HAP-1 (cell line): ENCODE data around the gene DGLUCY.

Source experiments
- DNase-seq, 2 experiments: peaks; one replicate each; pipeline ENCODE4 v3.0.0-alpha.2; 2016 to 2020; ENCODE audit warnings: low spot score in 2 of 2
- H3K27me3 ChIP-seq: fragments of 250-450 bp; sonication (Bioruptor Pico); 2 replicates; pipeline ENCODE4 v1.5.1; 2020; ENCODE audit warnings: low read depth, mild to moderate bottlenecking, moderate library complexity
- H3K36me3 ChIP-seq: fragments of 250-450 bp; sonication (Bioruptor Pico); replicated peaks from 2 replicates; pipeline ENCODE4 v1.5.1; 2020; ENCODE audit warnings: mild to moderate bottlenecking
- H3K4me1 ChIP-seq: fragments of 250-450 bp; sonication (Bioruptor Pico); 2 replicates; pipeline ENCODE4 v1.5.1; 2020; ENCODE audit warnings: mild to moderate bottlenecking
- H3K4me3 ChIP-seq: fragments of 250-450 bp; sonication (Bioruptor Pico); 2 replicates; pipeline ENCODE4 v1.5.1; 2020; ENCODE audit warnings: mild to moderate bottlenecking, moderate library complexity
- H3K9me3 ChIP-seq: fragments of 250-450 bp; sonication (Bioruptor Pico); 2 replicates; pipeline ENCODE4 v1.5.1; 2020; ENCODE audit warnings: mild to moderate bottlenecking, moderate library complexity
- in situ Hi-C: fragments of 300-500 bp; cut with MboI; formaldehyde crosslinking; loops from 3 replicates; pipeline ENCODE4 v1.14.3; 2020; ENCODE audit warnings: low sequenced_read_pairs, inconsistent platforms, mixed read lengths

DGLUCY gene

DNA sequence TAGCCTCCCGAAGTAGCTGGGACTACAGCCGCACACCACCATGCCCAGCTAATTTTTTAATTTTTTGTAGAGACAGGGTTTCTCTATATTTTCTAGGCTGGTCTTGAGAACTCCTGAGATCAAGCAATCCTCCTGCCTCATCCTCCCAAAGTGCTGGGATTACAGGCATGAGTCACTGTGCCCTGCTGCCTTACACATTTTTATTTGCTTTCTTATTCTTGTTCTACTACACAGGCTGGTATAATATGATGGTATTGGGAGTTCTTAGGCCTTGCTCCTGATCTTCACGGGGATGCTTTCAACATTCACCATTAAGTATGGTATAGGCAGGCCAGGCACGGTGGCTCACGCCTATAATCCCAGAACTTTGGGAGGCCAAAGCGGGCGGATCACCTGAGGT lies 21.2 kb downstream of the DGLUCY start:
- Histone ChIP-seq H3K4me3 (no peak overlapping the region), H3K9me3 (no peaks in the 10 kb centered on the region), H3K4me1 (no peaks in the 10 kb centered on the region), H3K27me3 (no peaks in the 10 kb centered on the region), H3K36me3 (no peaks in the 10 kb centered on the region)
- in situ Hi-C loops: no loop called here
- no peak for DNase-seq

DNA sequence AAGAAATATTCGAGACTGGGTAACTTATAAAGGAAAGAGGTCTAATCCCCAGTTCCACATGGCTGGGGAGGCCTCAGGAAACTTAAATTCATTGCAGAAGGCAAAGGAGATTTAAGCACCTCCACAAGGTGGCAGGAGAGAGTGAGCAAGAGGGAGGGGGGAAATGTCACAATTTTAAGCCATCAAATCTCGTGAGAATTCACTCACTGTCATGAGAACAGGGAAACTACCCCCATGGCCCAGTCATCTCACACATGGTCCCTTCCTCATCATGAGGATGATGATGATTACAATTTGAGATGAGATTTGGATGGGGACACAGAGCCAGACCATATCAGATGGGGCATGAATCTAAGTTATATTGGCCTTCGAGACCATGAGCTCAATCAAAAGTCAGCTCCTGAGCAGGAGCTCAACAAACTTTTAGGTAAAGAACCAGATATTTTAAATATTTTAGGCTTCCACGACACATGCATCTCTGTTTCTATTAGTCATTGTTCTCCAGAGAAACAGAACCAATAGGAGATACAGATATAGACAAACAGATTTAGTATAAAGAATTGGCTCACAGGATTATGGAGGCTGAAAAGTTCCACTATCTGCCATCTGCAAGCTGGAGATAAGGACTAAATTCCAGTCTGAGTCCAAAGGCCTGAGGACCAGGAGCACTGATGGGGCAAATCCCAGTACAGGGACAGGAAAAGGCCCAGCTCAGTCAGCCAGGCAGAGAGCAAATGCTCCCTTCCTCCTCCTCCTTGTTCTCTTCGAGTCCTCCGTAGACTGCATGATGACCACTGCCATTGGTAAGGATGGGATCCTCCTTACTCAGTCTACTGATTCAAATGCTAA lies 24.9 kb downstream of the DGLUCY start:
- DNase-seq: peak; percentile 39 to 63
- no peaks in the 10 kb centered on the region for H3K36me3 ChIP-seq
- H3K4me3 ChIP-seq: no peak overlapping the region
- no peaks in the 10 kb centered on the region for H3K9me3 ChIP-seq
- no peaks in the 10 kb centered on the region for H3K27me3 ChIP-seq
- in situ Hi-C loops: no loop called here
- H3K4me1 ChIP-seq: no peaks in the 10 kb centered on the region

DNA sequence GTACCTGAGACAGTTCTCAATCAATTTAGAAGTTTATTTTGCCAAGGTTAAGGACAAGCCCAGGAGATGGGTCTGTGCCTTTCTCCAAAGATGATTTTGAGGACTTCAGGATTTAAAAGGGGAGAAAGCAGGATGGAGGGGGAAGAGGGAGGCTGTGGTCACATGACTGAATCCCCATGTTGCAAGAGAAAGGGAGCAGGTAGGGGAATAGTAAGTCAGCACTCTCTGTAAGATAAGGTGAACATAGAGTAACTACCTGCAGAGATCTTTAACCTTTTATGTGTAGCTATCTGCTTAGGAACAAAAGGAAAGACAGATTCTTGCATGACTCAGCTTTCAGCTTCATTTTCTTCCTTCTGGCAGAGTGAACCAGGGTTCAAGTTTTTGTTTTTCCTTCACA lies 25.9 kb downstream of the DGLUCY start:
- in situ Hi-C loops: no loop called here
- H3K27me3 ChIP-seq: no peaks in the 10 kb centered on the region
- H3K4me1 ChIP-seq: peaks cover 4% of the 10 kb centered on the region
- no peaks in the 10 kb centered on the region for H3K9me3 ChIP-seq
- H3K36me3 ChIP-seq: no peaks in the 10 kb centered on the region
- no peak overlapping the region for H3K4me3 ChIP-seq
- no peak for DNase-seq

DNA sequence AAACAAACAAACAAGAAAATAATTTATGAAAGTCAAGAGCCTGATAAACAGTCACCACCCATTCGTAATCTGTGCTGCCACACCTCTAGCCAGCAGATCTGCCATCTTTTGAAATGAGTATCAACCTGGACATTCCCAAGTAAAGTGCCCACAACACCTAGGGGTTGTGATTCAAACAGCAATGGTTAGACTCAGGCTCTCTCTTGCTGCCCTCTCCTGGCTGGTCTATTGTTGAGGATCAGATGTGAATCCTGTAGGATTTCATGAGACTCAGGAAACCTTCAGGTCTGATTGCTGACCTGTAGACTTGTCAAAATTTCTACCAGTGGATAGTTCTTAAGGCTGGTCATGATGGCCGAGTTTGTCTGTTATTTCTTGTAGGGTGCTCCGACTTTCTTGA lies 26.8 kb downstream of the DGLUCY start:
- H3K4me3 ChIP-seq: no peak overlapping the region
- DNase-seq: peak; percentile 33 to 54
- no peaks in the 10 kb centered on the region for H3K9me3 ChIP-seq
- in situ Hi-C loops: no loop called here
- no peaks in the 10 kb centered on the region; the same call in 1 of the 2 replicates for H3K36me3 ChIP-seq
- H3K27me3 ChIP-seq: no peaks in the 10 kb centered on the region
- peaks cover 4% of the 10 kb centered on the region for H3K4me1 ChIP-seq

DNA sequence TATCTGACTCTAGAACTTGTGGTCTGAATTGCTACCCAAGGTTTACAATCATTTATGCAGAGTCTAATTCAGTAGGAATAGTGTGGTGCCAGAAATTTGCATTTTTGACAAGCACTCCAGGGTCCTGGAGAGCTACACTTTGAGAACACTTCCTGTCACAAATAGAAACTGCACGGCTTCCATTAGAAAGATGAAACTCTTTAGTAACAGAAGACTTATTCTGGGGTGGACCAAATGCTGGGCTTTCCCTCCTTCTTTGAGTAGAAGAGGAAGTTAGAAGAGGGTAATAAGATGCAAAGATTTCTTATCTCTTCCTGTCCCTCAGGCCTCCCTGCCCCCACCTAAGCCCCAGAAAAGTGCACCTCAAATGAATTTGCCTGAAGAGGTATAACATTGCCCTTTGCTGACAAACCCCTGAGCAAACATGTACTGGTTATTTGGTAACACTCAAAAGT lies 28.4 kb downstream of the DGLUCY start:
- Histone ChIP-seq H3K4me3 (no peak overlapping the region), H3K27me3 (no peaks in the 10 kb centered on the region), H3K9me3 (no peaks in the 10 kb centered on the region), H3K4me1 (peaks cover 4% of the 10 kb centered on the region), H3K36me3 (no peaks in the 10 kb centered on the region; the same call in 1 of the 2 replicates)
- no peak for DNase-seq
- in situ Hi-C loops: no loop called here

DNA sequence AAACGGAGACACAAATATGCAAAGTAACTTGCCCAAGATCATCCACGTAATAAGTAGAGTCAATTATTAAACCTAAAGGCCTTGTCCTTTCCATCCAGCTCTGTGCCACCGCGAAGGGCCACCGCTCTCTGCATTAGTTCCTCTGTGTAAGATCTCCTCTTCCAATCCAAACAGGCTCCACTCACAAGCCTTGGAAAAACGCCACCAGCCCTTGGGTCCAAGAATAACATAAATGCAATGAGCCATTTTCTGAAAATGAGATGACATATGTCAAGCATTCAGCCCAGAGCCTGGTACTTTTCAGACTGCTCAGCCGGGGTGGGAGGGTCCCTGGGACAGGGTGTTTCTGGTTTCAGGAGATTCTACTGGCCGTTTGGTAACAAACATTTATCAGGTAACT lies 30.0 kb downstream of the DGLUCY start:
- no peak for DNase-seq
- H3K36me3 ChIP-seq: peaks cover 11% of the 10 kb centered on the region; the same call in 1 of the 2 replicates
- H3K9me3 ChIP-seq: no peaks in the 10 kb centered on the region
- no peaks in the 10 kb centered on the region for H3K27me3 ChIP-seq
- no peak overlapping the region for H3K4me3 ChIP-seq
- in situ Hi-C loops: no loop called here
- peaks cover 4% of the 10 kb centered on the region for H3K4me1 ChIP-seq

DNA sequence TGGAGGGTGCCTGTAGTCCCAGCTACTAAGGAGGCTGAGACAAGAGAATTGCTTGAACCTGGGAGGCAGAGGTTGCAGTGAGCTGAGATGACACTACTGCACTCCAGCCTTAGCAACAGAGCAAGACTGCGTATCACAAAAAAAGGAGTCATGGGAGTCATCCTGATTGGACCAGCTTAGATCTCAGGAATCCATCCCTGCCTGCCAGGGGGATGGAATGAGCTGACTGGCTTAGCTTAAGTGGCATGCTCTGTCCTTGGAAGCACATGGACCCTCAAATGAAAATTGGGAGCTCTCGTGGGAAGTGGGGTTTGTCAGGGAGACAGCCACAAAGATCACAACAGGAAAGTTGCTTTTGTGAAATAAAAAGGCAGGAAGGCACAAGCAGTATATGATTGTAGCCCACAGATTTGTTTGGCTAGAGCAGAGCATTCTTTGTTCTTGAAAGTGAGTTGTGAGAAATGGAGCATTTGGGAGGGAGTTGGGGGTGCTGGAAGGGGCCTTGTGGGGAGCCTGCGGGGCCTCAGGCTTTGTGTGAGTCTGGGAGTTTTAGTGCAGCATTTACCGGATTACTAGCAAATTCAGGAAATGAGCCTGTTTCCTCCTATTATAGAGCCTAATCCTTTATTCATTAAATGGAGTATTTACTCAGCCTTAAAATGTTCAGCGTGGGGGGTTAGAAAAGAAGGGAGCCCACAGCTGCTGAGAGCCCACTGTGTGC lies 30.7 kb downstream of the DGLUCY start:
- Histone ChIP-seq H3K27me3 (no peaks in the 10 kb centered on the region), H3K36me3 (peaks cover 11% of the 10 kb centered on the region; the same call in 1 of the 2 replicates), H3K4me3 (no peak overlapping the region), H3K9me3 (no peaks in the 10 kb centered on the region), H3K4me1 (peaks cover 4% of the 10 kb centered on the region)
- in situ Hi-C loops: no loop called here
- no peak for DNase-seq

DNA sequence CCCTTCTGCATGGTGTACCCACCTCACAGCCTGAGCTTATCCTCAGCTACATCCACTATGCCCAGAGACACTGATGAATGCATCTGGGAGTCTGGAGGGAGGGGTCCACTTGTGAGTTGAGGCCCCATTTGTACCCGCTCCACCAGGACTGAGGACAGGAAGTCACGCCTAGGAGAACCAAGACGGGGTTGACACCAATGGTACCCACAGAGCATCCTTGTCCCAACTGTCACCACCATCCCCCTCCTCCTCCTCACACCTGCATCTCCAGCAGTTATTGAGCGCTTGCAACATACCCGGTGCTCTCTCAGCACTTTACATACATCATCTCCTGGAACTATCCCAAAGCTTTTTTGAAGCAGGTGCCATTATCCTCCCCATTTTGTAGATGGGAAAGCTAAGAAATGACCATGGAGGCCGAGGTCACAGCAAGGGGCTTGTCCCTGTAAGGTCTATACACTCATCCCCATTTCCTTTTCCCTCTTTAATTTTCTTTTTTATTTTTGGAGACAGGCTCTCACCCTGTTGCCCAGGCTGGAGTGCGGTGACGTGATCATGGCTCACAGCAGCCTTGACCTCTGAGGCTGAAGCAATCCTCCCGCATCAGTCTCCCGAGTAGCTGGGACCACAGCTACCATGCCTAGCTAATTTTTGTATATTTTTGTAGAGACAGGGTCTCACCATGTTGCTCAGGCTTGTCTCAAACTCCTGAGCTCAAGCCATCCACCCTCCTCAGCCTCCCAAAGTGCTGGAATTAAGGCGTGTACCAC lies 31.7 kb downstream of the DGLUCY start:
- H3K27me3 ChIP-seq: no peaks in the 10 kb centered on the region
- DNase-seq: no peak
- in situ Hi-C loops: no loop called here
- H3K4me3 ChIP-seq: no peak overlapping the region
- H3K9me3 ChIP-seq: no peaks in the 10 kb centered on the region
- H3K4me1 ChIP-seq: peaks cover 4% of the 10 kb centered on the region
- H3K36me3 ChIP-seq: peaks cover 11% of the 10 kb centered on the region; the same call in 1 of the 2 replicates

DNA sequence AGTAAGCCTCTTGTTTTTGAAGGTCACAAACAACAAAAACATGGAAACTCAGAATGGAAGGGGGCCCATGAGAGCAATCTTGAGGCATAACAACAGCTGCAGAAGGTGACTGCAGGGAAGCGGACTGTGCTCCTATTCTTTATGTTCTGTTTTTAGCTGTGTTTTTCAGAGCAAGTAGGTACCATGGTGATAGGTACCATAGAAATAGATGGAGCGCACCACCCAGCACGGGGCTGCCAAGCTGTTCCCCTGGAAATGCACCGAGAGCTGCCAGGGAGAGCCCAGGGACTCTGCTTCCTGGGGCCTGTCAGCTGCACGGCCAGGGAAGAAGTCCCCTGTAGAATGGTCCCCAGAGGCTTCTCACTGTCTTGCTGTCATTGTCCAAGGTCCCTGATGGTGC lies 32.8 kb downstream of the DGLUCY start:
- H3K4me1 ChIP-seq: peaks cover 4% of the 10 kb centered on the region
- H3K36me3 ChIP-seq: peaks cover 11% of the 10 kb centered on the region; the same call in 1 of the 2 replicates
- in situ Hi-C loops: no loop called here
- H3K4me3 ChIP-seq: no peak overlapping the region
- H3K27me3 ChIP-seq: no peaks in the 10 kb centered on the region
- H3K9me3 ChIP-seq: no peaks in the 10 kb centered on the region
- no peak for DNase-seq

DNA sequence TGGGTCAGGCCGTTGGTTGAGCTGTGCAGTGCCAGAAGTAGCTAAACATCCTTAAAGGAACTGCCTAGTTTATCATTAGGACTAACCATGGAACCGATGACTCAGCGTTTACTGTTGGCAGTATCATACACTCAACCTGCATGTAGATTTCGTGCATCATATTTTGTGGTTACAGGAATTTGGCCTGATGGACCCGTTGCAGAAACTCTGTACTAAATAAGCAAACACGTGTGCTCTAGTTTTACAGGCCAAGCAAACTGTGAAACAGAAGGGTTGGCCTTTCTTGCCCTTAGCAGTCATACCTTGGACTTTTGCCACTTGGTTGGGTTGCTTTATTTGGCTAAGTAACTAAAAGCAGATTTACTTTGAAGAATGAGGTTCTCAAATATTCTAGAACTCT lies 35.6 kb downstream of the DGLUCY start:
- no peaks in the 10 kb centered on the region for H3K9me3 ChIP-seq
- no peak overlapping the region for H3K4me3 ChIP-seq
- in situ Hi-C loops: no loop called here
- no peaks in the 10 kb centered on the region for H3K27me3 ChIP-seq
- no peak for DNase-seq
- H3K4me1 ChIP-seq: peaks cover 3% of the 10 kb centered on the region
- peaks cover 11% of the 10 kb centered on the region; the same call in 1 of the 2 replicates for H3K36me3 ChIP-seq

DNA sequence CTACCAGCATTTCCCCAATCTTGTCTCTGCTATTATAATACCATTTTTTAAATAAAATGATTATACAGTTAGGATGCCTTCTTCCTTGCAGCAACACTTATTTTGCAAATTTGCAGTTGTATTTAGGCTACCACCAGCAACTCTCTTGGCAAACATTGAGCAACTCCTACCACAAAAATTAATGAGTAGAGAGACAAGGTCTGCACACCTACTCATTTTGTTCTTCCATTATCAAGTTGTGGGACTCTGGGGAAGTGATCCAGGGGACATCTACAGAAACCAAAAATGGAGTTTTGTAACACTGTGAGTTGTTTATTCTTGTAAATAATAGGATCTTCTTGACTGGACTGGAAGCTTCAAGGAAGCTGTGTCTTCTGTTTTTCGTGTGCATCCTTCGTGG lies 38.6 kb downstream of the DGLUCY start:
- Histone ChIP-seq H3K27me3 (no peaks in the 10 kb centered on the region), H3K4me1 (peaks cover 9% of the 10 kb centered on the region), H3K4me3 (no peak overlapping the region), H3K9me3 (no peaks in the 10 kb centered on the region), H3K36me3 (peaks cover 10% of the 10 kb centered on the region; the same call in 1 of the 2 replicates)
- no peak for DNase-seq
- in situ Hi-C loops: no loop called here

DNA sequence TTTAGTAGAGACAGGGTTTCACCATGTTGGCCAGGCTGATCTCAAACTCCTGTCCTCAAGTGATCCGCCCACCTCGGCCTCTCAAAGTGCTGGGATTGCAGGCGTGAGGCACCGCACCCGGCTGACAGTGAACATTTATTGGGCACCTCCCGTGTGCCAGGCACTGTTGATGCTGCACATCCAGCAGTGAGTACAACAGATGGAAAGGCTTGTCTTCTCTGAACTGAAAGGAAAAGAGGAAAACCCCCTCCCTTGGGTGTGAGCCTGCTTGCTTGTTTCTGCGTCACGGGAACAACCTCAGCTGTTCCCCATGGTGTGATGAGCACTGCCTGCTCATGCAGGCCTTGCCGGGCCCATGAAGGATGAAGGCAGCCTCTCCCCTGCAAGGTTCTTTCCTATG lies 39.5 kb downstream of the DGLUCY start:
- Histone ChIP-seq H3K4me1 (peaks cover 9% of the 10 kb centered on the region), H3K9me3 (no peaks in the 10 kb centered on the region), H3K4me3 (no peak overlapping the region), H3K36me3 (peaks cover 1% of the 10 kb centered on the region), H3K27me3 (no peaks in the 10 kb centered on the region)
- in situ Hi-C loops: no loop called here
- no peak for DNase-seq

DNA sequence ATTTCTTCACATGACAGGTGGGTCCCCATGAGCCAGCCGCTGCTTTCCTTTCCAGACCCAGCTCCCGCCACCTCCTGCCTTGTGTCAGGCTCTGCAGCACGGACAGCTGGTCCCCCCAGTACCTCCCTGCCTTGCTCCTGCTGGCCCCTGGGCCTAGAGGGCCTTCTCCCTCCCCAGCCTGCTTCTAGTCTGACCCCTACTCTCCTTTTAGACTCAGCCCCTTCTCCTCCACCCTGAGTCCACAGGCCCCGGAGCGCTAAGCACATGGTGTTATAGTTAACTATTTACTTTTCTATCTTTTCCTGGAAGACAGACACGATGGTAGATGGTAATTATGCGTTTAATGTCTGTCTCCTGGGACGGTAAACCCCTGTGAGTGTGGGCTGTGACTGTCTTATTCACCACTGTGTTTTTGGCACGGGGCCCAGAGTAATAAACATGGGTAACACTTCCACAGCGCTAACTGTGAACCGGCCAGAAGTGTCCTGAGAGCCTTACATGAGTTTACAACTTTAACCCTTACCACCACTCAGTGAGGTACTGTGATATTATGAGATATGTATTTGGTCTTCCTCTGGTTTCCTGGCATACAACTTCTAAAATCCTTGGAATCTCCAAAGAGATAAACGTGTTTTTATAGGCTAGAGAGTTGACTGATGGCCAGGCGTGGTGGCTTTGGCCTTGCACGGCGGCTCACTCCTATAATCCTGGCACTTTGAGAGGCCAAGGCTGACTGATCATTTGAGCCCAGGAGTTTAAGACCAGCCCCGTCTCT lies 41.2 kb downstream of the DGLUCY start:
- in situ Hi-C loops: no loop called here
- peak; percentile 76 to 88 for DNase-seq
- Histone ChIP-seq H3K9me3 (no peaks in the 10 kb centered on the region), H3K4me1 (peaks cover 9% of the 10 kb centered on the region), H3K36me3 (peaks cover 6% of the 10 kb centered on the region; the same call in 1 of the 2 replicates), H3K4me3 (no peak overlapping the region), H3K27me3 (no peaks in the 10 kb centered on the region)
